GM18502 (cell line): ENCODE results near the gene HMGXB3.

Experiments used
- ATAC-seq: cut with Tn5 transposase; IDR thresholded peaks from one replicate; pipeline ENCODE4 v1.9.1; 2021; ENCODE audit warnings: mild to moderate bottlenecking; ENCODE audit not compliant: unreplicated experiment, poor library complexity

HMGXB3 gene

GRCh38 chr5:149988126-149988525 is 12.4 kb upstream of the HMGXB3 start:
- no peak for ATAC-seq

GRCh38 chr5:149990518-149991376 is 9.8 kb upstream of the HMGXB3 start:
- peak; percentile 72 for ATAC-seq

- no peak for ATAC-seq
These were observed 7.1 kb upstream of the HMGXB3 start for GRCh38 chr5:149993471-149993870.

- ATAC-seq, result no peak
These were observed 4.9 kb upstream of the HMGXB3 start for GRCh38 chr5:149995385-149996204.

GRCh38 chr5:149996205-149996890 is 4.2 kb upstream of the HMGXB3 start:
- no peak for ATAC-seq

GRCh38 chr5:149998281-149998680 is 2.3 kb upstream of the HMGXB3 start:
- no peak for ATAC-seq

GRCh38 chr5:149999359-149999758 is 1.2 kb upstream of the HMGXB3 start:
- no peak for ATAC-seq

- ATAC-seq, result no peak
These were observed 678 bp upstream of the HMGXB3 start for GRCh38 chr5:149999866-150000255.

GRCh38 chr5:150000990-150001659 is 586 bp downstream of the HMGXB3 start:
- peak; percentile 7 for ATAC-seq

- peak; percentile 59 for ATAC-seq
These were observed 1.3 kb downstream of the HMGXB3 start for GRCh38 chr5:150001660-150002486.

- no peak for ATAC-seq
These were observed 5.8 kb downstream of the HMGXB3 start for GRCh38 chr5:150006318-150006717.

- no peak for ATAC-seq
These were observed 6.5 kb downstream of the HMGXB3 start for GRCh38 chr5:150007050-150007449.

- ATAC-seq, result no peak
These were observed 9.3 kb downstream of the HMGXB3 start for GRCh38 chr5:150009671-150010387.

- no peak for ATAC-seq
These were observed 13.4 kb downstream of the HMGXB3 start for GRCh38 chr5:150013931-150014330.

GRCh38 chr5:150014456-150014855 is 13.9 kb downstream of the HMGXB3 start:
- no peak for ATAC-seq

GRCh38 chr5:150015415-150015814 is 14.9 kb downstream of the HMGXB3 start:
- ATAC-seq, result no peak

GRCh38 chr5:150016537-150016936 is 16.0 kb downstream of the HMGXB3 start:
- no peak for ATAC-seq

GRCh38 chr5:150017226-150018005 is 16.9 kb downstream of the HMGXB3 start:
- ATAC-seq, result no peak
